GM12801 (cell line): Measurements from ENCODE around the gene POLRMT.

Source experiments
- CTCF ChIP-seq: IDR thresholded peaks from one replicate; pipeline ENCODE4 v1.5.1; 2011; ENCODE audit warnings: control low read depth; ENCODE audit not compliant: insufficient read length; ENCODE audit errors: extremely low read depth

Gene POLRMT

GRCh38 chr19:604355-604754, 29.0 kb downstream of the POLRMT start:
- no peak for TF ChIP-seq CTCF

- no peak for TF ChIP-seq CTCF
These were observed 30.7 kb downstream of the POLRMT start for GRCh38 chr19:602391-603301.

DNA sequence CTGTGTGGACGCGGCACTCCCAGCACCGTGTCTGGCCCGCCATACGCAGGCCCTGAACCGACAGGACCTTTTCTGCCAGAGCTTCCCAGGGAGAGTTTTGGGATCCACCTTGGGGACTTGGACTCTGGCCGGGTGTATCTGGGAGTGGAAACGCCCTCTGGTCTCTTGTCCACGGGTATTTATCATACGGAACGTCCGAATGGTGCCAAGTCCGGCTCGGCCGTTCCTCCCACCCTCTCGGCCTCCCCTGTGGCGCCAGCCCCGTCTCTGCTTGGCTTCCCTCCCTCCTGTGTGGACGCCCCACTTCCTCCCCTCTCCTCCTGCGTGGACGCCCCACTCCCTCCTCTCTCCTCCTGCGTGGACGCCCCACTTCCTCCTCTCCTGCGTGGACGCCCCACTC, 31.5 kb downstream of the POLRMT start:
- TF ChIP-seq CTCF: no peak

GRCh38 chr19:601310-601709, 32.0 kb downstream of the POLRMT start:
- TF ChIP-seq CTCF: no peak

GRCh38 chr19:597406-598315, 35.7 kb downstream of the POLRMT start:
- TF ChIP-seq CTCF: no peak

DNA sequence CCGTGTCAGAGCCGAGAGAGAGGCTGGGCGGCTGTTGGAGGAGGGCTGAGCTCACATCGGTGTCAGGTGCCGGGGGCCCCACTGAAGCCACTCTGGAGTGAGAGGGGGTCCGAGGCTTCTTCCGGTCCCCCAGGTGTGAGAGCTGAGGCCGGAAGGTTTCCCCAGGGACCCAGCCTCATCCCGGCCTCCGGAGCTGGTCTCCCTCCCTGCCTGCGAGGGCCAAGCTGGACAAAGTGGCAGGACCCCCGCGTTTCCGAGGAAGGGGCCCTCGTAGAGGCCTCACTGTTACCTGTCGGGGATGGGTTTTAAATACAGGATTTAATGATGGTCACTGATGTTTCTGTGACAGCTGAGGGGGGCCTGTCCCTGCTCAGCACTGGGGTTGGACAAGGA, 37.1 kb downstream of the POLRMT start:
- no peak for TF ChIP-seq CTCF

DNA sequence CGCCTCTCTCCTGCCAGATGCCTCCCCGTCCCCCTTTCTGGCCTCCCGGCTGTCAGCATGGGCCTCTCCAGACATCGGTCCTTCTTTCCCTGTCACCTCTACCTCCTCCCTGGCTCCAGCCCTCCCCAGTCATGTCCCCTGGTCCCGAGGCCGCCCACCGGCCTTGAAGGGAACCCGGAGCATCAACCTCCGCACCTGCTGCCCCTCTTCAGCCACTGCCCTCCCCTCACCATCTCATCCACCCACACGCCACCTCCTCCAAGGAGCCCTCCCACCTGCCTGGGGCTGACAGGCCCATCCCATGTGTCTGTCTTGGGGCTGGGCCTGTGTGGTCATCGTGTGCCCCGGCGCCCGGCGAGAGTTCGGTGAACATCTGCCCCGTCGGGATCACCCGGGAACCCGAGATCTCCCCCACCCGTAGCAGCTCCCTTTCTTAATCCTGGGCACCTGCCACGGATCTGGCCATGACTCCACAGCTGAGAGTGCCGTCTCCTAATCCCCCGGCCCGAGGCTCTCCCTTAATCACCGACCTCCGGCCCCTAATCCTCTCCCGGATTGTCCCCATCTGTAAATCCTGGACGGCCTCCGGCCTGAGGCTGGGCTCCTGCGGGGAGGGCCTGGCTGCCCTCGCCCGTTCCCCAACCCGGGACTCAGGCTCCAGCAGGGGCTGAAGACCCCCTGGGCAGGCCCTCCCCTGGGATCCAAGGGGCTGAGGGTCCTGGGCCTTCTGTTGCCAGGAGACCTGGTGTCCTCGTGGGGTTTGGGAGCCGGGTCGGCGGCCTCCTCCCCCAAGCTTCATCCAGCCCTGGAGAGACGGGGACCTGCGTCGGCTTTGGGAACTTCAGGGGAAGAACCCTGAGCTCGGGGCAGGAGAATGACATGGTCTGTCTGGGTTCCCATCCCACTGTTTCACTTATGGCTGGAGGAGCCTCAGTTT, 37.7 kb downstream of the POLRMT start:
- TF ChIP-seq CTCF: no peak
